ENCODE data around the gene HEPHL1.

The HEPHL1 gene

DNA sequence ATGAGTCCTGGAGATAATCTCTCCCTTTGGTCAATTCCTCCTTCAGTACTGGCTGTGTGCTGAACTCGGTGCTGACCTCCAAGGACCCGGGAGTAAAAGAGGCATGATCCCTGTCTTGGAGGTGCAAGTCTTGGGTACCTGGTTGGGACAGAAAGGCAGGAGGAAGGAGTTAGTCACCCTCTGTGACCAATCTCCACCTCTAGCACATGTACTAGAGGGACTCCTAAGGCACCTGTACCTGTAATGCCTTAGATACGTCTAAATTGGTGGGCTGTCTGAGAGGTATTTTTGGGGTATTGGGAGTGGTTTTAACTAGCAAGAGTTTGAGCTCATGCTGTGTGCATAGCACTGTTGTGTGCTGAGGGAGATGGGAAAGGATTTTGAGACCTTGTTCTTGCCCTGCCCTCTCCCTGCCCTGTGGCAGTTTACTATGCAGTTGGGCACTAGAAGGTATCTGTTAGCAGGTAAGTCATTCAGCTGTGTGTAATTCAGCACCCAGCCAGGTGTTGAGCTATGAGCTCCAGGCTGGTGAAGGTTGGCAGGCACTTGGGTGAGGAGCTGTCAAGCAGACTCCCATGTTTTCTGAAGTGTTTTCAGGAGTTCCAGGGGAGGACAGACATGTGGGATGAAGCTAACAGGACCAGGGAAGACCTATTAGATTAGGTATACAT is 110.0 kb downstream of the HEPHL1 start:
- no peak for DNase-seq

DNA sequence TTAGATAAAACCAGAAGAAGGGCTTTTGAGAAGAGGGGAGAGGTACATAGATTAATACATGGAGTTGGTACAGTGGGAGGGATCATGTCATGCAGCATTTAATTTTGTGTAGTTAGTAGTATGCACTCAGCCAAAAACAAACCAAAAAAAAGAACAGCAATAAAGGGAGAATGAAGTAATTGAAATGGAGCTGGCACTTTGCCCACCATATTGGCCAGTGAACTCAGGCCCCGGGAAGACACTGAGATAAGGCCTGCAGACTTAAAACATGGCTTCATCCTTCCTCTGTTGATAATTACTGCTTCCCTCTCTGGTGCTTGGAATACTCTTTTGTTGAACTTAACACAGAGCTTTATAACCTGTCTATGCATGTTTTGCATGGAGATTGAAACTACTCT is 110.6 kb downstream of the HEPHL1 start:
- DNase-seq = no peak

DNA sequence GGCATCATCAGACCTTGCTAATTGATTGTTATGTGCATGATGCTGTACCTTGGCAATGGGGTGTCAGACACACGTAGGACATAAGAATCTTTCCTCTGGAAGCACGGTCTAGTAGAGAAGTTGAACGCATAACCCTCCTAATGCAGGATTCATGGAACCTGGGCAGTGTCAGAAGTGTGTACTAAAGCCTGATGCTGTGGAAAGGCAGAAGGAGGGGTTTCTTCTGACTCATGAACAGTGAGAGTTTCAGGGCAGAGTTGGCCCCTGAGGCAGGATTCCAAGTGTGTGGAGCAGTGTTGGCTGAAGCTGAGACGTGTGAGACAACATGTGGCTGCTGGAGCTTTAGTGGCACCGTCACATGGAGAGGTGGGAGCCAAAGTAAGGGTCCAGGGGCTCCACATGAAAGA is 111.0 kb downstream of the HEPHL1 start:
- no peak for DNase-seq

DNA sequence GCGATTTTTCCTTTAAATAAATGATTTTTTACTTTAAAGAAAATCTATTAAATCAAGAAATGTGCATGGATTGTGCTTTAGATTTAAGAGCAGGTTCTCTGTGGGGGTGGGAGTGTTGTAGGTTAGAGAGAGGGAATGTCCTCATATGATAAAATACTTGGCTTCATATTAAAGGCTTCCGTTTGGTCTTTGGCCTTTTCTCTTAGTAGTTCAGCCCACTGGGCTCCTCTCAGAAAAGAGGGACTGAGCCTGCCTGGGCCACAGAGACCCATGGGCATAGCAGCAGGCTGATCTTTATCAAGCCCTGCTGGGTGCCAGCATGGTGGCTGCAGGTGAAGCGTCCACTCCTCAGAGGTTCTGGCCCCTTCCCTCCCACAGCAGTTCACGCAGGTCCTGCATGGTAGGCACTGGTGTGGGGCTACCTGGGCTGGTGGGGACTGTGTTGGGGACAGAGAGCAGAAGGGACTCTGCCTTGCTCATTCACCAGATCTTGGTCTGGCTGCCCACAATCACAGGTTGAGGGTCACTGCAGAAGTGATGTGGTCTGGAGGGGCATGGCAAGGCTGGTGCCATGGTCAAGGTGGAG is 111.8 kb downstream of the HEPHL1 start:
- DNase-seq = no peak

DNA sequence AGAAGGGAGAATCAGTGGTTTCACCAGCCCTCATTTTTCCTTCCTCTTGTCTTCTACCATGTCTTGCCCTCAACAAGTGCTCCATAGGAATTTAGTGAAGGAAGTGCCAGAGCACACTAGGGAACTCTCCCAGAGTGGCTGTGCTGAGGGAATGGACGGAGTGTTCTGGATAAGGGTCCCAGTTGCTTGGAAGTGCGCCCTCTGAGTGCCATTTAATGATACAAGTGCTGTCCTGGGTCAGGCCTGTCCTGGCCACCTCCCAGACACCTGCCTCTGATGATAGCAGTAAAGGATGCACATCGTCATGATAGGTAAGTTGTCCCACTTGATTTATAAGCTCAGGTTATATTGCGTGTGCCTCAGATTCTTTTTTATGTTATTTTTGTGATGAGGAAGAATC is 112.6 kb downstream of the HEPHL1 start:
- DNase-seq = no peak

DNA sequence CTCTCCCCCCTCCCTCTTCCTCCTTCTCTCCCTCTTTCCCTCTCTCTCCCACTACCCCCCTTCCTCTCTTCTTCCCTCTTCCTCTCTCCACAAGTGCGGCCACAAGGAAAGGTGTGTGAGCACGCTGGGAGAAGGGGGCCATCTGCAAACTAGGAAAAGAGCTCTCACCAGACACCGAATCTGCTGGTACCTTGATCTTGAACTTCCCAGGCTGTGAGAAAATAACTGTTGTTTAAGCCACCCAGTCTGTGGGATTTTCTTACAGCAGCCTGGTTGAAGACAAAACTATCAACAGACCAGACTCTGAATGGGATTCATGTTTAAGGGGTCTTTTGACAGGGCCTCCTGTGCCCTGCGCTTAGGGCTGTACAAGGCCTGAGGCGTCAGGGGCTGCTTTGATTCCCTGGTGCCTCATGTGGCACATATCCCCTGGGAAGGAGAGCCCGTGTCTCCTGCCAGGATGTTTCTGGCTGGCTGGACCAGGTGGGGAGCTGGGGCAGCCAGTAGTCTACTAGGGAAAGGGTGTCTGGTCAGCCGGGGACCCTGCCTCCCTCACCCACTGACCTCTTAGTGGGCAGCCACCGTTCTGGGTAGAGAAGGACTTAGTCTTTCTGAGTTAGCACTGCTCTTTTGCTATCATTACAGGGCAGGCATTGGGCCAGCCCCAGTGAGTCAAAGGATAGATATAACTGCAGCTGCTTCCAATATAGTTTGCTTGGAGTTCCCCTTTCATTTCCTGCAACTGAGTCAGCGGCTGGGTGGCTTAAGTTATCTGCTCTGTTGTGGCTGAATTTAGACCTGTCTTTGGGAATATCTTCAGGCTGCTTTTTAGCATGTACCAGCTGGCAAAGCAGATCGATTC is 113.7 kb downstream of the HEPHL1 start:
- DNase-seq = peak; percentile 58

DNA sequence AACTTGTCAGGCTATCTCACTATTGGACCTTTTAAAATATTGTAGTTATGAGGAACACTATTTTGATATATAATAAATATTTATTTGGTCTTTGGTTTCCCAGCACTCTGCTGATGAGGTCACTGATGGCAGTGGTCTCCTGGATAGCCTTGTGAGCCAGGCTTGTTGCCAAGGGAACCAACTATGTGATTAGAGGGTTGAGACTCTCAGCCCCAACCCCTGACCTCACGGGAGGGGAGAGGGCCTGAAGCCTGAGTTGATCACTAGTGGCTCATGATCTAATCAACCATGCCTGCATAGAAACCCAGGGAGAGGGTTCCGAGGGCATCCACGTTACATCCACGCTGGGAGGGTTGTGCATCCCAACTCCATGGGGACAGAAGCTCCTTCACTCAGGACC is 118.3 kb downstream of the HEPHL1 start:
- DNase-seq = no peak

DNA sequence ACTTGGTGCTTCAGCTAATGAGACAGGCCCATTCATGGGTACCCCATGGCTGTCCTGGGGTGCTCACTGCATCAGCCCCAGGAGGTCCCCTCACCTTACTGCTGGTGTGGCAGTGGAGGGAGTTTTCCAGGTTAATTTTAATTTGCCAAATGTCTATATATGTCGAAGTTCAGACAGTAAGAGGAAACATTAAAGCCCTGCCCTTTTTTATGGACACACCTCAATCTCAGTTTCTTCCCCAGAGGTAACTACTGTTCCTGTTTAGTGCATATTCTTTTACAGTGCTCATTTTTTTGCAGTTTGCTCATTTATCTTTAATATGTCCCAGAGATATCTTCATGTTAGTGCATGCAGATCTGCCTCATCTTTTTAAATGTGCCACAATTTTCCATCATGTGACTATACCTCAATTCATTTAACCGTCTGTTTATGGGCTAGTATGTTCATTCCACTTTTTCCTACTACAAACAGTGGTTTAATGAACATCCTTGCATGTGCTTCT is 119.1 kb downstream of the HEPHL1 start:
- DNase-seq = no peak

DNA sequence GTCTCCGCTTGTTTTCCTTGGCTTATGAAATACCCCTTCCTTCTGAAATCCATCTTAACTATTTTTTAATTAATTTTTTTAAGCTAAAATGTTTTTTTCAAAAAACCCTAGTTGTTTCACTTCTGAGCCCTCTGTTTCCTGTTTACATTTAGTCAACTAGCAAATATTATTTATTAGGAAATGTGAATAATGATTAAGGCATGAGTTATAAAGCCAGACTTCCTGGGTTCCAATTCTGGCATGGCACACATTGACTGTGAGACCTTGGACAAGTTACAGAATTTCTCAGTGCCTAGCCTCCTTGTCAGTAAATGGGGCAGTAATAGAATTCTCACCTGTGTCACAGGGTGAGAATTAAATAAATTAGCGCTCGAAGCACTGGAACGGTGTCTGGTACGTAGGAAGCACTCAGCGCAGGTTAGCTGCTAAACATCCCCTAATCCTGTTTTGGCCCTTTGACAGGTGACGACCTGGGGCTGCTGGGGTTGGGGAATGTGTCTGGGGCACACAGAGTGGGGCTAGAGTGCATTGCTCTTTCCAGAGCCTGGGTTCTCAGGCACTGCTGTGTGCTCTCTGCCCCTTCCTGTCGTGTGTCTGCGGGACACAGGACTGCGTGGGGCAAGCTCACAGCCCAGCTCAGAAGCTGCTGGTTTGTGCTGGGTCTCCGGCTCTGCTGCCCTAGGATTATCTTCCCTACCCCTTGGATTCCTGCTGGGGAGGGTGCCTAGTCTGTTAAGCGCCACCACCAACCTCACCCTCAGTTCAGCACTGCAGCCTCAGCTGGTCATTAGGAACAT is 120.6 kb downstream of the HEPHL1 start:
- DNase-seq = no peak

DNA sequence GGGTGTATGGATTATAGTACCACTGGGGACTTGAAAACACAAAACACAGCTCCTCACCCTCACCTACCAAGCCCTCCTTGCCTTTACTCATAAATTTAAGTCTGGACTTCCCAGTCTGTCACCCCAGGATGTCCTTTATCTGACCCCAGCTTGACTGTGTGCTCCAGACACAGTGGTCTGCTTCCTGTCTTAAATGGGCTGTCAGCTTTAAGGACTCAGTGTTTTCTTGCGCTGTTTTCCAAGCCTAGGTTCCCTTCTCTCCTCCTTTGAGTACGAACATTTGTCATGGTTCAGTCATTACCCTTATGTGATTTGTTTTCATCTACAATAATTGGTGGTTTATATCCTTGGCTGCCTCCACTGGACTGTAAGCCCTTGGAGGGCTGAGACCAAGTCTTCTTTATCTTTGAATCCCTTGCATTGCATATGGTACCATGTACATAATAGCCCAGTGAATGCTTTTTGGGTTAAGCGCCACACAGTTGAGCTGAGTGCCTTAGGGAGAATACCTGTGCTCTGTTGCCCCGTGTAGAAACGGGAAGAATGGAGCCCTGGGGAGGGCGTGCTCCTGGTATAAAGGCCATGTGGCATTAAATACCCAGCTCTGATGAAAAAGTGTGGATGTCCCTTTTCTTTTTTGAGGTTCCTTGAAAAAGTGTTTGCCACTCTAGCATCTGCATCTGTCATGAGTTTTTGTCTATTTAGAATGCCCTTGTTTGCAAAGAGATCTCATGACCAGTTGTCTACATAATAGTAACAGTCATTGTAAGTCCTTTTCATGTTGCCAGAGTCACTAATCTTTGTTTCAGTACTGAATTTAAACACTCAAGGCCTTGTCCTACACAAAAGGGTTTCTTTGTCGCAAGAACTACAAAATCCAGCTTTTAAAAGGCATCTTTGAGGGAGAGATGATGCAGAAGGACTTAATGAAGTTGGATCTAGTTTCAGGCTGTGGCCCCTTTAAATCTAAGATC is 121.4 kb downstream of the HEPHL1 start:
- no peak for DNase-seq

DNA sequence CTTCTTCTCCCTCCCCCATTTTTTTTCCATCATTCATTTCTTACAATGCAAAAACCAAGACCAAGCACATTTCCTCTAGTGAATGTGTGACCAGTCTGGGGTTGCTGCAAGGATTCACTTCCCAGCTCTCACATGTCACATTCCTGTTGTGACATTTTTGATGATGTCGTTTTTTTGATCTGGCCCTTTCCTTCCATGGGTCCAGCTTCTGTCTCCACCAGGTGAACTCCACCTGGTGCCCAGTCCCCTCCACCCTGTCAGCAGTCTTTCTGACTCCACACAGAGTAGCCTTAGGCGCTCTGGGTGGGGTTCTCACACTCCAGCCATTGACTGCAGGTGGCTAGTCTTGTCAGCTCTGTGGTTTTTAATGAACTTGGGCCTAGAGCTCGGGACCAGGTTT is 123.1 kb downstream of the HEPHL1 start:
- DNase-seq = no peak

DNA sequence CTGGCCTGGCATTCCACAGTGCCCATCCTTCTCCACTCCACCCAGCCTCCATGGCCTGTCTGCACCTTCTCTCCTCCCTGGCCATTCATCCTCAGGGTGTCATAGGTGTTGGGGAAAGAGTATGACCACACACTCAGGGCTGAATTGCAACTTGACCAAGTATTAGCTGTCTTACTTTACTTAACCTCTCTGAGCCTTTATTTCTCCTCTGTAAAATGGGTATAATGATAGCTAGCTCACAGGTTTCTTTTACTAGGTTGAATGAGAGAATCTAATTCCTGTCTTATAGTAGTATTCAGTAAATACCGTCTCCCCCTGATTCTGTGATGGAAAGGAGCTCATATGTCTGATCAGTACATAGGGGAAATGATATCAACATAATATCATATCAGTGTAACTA is 123.5 kb downstream of the HEPHL1 start:
- no peak for DNase-seq

DNA sequence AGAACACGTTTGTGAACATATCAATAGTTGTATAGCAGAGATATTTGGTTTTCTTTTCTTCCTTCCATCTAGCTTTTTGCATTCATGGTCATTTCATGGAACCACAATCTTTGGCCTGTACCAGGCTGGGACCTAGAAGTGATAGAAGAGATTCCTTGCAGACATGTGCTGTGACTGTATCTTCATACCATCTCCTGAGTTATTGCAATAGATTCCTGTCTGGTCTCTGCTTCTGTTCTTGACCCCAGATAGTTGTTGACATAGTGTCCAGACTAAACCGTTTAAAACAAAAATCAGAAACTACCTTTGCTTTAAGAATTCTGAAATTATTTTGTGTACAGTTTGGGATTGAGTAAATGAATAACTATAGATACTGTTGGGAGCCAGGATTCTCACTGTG is 124.3 kb downstream of the HEPHL1 start:
- no peak for DNase-seq

DNA sequence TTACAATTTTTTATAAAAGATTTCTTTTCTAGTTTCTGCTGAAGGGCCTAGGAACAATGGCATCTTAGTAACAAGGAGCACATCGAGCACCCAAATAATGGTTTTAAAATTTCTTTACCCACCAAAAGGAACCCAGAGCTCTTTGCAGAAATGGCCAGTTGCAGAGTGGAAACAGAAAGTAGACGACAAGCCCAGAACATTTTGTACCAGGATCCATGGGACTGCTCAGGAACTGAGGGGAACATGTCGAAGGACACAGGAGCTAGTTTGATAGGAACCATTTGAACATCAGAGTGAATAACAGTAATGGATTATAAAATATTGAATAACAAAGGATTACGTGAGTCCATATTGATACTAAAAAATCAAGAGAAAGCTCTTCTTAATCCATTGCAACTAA is 124.8 kb downstream of the HEPHL1 start:
- DNase-seq = no peak

DNA sequence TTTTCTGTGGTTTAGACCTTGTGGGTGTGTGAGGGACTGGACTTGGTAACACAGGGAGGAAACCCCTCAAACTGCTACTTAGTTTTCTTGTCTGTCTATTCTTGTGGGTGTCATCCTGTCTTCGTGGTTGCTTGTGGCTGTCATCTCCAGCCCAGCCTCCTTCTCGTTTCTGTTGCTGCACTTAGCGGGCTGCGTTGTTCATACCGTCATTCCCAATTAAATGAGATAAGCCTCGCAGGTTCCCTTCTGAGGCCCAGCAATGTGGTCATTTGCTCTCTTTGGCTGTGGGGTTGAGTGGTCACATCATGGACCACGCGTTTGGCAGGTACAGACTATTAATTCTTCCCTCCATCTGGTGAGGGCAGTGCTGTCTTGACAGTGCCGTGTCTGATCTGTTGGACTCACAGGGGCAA is 126.3 kb downstream of the HEPHL1 start:
- DNase-seq = peak; percentile 61

DNA sequence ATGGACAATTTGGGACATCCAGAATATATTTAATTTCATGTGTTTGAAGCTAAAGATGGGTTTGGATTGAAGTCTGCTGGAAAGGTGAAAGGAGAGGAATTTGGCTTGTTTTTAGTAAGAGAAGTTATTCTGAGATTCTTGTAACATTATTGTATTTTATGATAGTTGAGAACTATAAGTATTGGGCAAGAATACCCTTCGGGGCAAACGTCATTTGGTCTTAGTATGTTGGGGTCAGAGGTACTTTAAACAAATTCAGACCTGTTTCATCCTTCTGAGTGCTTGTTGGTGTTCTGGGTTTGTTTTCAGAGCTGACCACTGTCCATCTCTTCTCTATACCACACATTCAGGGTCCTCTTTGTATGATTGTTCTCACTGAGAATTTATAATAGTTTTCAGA is 127.0 kb downstream of the HEPHL1 start:
- DNase-seq = no peak

DNA sequence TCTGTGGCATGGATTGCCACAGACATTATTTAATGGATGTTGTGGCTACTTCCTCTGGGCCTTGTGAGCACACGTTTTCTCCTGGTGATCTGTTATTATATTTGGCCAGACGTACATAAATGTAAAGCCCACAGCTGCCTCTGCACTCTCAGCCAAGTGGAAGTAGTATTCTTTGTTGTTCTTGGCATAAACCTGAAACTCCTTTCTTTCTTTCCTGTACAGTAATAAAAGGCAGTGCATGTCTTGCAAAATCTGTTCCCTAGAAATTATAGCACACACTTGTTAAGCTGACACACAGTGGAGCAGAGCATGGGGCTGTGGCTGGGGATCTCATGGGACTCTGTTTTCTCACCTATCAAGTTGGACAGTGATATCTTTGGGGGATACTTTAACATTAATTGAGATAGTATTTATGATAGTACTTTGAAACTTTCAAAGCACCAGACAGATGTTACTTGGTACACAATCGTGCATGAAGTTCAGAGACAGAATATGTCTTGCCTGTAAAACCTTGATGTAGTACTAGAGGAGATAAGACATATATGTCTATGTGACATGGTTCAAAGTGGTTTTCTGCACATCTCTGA is 128.4 kb downstream of the HEPHL1 start:
- DNase-seq = no peak

DNA sequence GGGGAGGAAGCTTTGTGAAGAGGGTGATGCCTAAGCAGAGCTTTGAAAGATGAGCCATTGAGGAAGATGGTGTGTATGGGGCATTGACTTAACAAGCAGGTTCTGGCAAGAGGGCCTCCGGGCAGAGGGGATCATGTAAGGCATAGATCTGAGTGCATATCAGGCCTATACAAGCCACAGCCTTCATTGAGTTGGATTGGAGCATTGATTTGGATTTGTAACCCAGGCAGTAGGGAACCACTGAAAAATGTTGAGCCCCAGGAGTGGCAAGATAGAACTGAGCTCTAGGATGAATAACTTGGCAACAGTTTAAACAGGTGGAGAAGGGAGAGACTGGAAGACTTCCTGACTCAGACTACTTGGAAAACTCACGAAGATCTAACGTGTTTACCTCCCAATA is 128.9 kb downstream of the HEPHL1 start:
- no peak for DNase-seq

DNA sequence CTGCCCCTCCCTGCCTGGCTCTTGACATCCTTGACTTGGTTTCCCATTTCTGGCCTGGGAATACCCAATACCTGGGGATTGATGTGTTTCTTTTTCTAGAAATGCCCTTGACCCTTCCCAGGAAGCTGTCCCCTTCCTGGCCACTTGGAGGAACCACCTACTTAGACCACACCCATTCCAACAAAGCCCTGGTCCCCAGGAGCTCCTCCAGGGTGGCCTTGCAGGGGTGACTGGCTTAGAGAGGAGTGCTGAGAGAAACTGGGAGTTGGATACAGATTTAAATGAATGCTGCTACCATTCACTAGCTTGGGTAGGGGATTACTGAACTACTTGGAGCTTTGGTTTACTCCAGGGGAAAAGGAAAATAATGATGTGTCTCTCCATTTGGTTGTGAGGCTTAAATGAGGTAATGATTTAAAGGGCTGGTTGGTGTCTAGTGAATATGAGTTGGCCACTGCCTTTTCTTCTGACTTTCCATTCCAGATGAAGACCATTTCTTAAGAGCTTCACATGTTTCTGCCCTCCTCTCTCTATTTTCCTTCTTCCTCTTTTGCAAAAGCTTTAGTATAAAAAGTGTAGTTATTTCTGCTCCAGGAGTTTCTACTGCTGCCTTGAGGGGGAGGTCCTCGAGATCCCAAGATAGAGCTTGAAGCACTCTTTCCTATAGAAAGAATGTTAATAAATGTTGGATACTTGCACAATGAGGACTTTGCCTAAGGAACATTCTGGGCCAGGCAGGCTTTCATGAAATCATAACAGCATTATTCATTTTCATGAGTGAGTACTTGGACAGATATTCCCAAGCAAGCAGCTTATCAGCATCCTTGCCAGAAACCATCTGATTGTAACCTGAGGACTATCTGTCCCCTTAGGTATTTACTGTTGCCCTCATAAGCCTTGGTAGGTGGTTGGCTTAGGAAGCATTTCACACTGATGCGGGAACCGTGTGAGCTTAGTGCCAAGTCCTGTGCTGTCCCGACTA is 129.8 kb downstream of the HEPHL1 start:
- DNase-seq = no peak
